CD4-positive, alpha-beta T cell (primary cell): ENCODE results near the gene ANGEL1. TPM values are rescaled to one million over a fixed set of nuclear protein-coding genes. Genes with fewer than 3 reads are reported as not detected.

Experiments used
- ATAC-seq: fragments of 200-7000 bp; cut with Tn5 transposase; one replicate; pipeline ENCODE4 v1.10.0; 2022; ENCODE audit warnings: mild to moderate bottlenecking; ENCODE audit not compliant: poor library complexity
- CTCF ChIA-PET: fragments of 350-600 bp; sonication (Branson Sonifier 250); formaldehyde crosslinking; loops from one replicate; lab custom pipeline; 2021; ENCODE audit warnings: antibody characterized with exemption, inconsistent platforms; lab: Charles Lee
- POLR2A ChIA-PET: fragments of 350-600 bp; sonication (Branson Sonifier 250); formaldehyde crosslinking; loops from one replicate; lab custom pipeline; 2021; ENCODE audit warnings: antibody characterized with exemption, inconsistent platforms; lab: Charles Lee
- DNase-seq, 14 experiments: peaks; one replicate each; pipeline ENCODE4 v3.0.0-alpha.2; 2013 to 2020; ENCODE audit warnings: mixed read lengths in 2 of 14
- H3K27ac ChIP-seq, 2 donors: one replicate each; pipeline versions ENCODE4 v1.5.1 to v1.7.0; 2013; ENCODE audit warnings: low read length in 2 of 2, low read depth in 1 of 2, mild to moderate bottlenecking in 1 of 2
- H3K27me3 ChIP-seq, 2 experiments: 1 replicate in 1 of 2; 2 replicates in 1 of 2; pipeline versions ENCODE4 v1.6.1 to v1.7.0; 2013; ENCODE audit warnings: low read length in 2 of 2, control low read depth in 1 of 2, mild to moderate bottlenecking in 1 of 2, moderate library complexity in 1 of 2; ENCODE audit not compliant: insufficient read depth in 2 of 2, control insufficient read depth in 1 of 2
- H3K36me3 ChIP-seq: one replicate; pipeline ENCODE4 v1.6.1; 2013; ENCODE audit warnings: low read length, control low read depth; ENCODE audit not compliant: insufficient read depth
- H3K4me1 ChIP-seq: one replicate; pipeline ENCODE4 v1.6.1; 2013; ENCODE audit warnings: low read length, control low read depth; ENCODE audit not compliant: insufficient read depth
- H3K4me3 ChIP-seq: one replicate; pipeline ENCODE4 v1.5.1; 2013; ENCODE audit warnings: mild to moderate bottlenecking, low read length, moderate library complexity
- H3K9me3 ChIP-seq, 2 experiments: 1 replicate in 1 of 2; 2 replicates in 1 of 2; pipeline versions ENCODE4 v1.6.1 to v1.7.0; 2013; ENCODE audit warnings: low read length in 2 of 2, mild to moderate bottlenecking in 2 of 2, control low read depth in 1 of 2, moderate library complexity in 1 of 2; ENCODE audit not compliant: control insufficient read depth in 1 of 2, insufficient read depth in 1 of 2
- H3K27ac Mint-ChIP-seq: one replicate; pipeline ENCODE4 v1.8.0; 2020; ENCODE audit warnings: mixed read lengths
- H3K27me3 Mint-ChIP-seq: one replicate; pipeline ENCODE4 v1.8.0; 2021; ENCODE audit warnings: mixed read lengths
- H3K36me3 Mint-ChIP-seq: one replicate; pipeline ENCODE4 v1.8.0; 2021; ENCODE audit warnings: low read depth, mixed read lengths
- H3K4me1 Mint-ChIP-seq: one replicate; pipeline ENCODE4 v1.8.0; 2021; ENCODE audit warnings: low read depth, mixed read lengths
- H3K4me3 Mint-ChIP-seq: one replicate; pipeline ENCODE4 v1.8.0; 2020; ENCODE audit warnings: mild to moderate bottlenecking, mixed read lengths
- H3K9me3 Mint-ChIP-seq: one replicate; pipeline ENCODE4 v1.8.0; 2020; ENCODE audit warnings: mixed read lengths
- CTCF ChIP-seq: fragments of 200-600 bp; IDR thresholded peaks from one replicate; pipeline ENCODE4 v1.8.0; 2022; ENCODE audit warnings: antibody characterized with exemption, mild to moderate bottlenecking
- intact Hi-C, 2 experiments: fragments of 100-400 bp; cut with DNase I in 1 of 2; cut with micrococcal nuclease in 1 of 2; formaldehyde crosslinking; loops; one replicate each; pipeline versions ENCODE4 v1.15.1 to v1.9.0; 2023 to 2025; cut with DNase I, micrococcal nuclease
- total RNA-seq, 174 experiments: library from RNA in 2 of 174; stranded (reverse) in 2 of 174; gene quantifications; one replicate each; pipeline ENCODE4 v1.2.3 and lab custom pipeline; 2021 to 2026

The ANGEL1 gene
- total RNA-seq, 2 experiments from 2014 or later = 10.1 to 10.4 TPM

- no peaks in the 10 kb centered on the region for H3K9me3 Mint-ChIP-seq
- ATAC-seq (no peak), DNase-seq (no peak)
- ChIA-PET POLR2A (interaction anchor here (1.2 kb wide), 1 partner anchor 11 kb away, joined by 4 read pairs; the partner anchor contains the start of gene VASH1), CTCF (no interaction called here)
- Histone ChIP-seq H3K4me3 (no peak overlapping the region), H3K27ac (no peak overlapping the region), H3K4me1 (peaks cover 35% of the 10 kb centered on the region), H3K9me3 (no peaks in the 10 kb centered on the region), H3K27me3 (peaks cover 0 to 2% of the 10 kb centered on the region in 2 experiments), H3K36me3 (no peaks in the 10 kb centered on the region)
- no peak overlapping the region for H3K4me3 Mint-ChIP-seq
- TF ChIP-seq CTCF = no peak
- intact Hi-C loops = no loop called here
- H3K4me1 Mint-ChIP-seq = peaks cover 12% of the 10 kb centered on the region
- no peaks in the 10 kb centered on the region for H3K27me3 Mint-ChIP-seq
- no peak overlapping the region for H3K27ac Mint-ChIP-seq
- H3K36me3 Mint-ChIP-seq = no peaks in the 10 kb centered on the region
Observed at GRCh38 chr14:76772300-76773187, 40.1 kb downstream of the ANGEL1 start.

GRCh38 chr14:76771437-76771980 is 41.2 kb downstream of the ANGEL1 start:
- POLR2A ChIA-PET = interaction anchor here (1.2 kb wide), 1 partner anchor 10 kb away, joined by 4 read pairs; the partner anchor contains the start of gene VASH1
- H3K27ac Mint-ChIP-seq = no peak overlapping the region
- no peak for DNase-seq

More at GRCh38 chr14:76771437-76771980, 41.2 kb downstream of the ANGEL1 start:
- H3K4me1 Mint-ChIP-seq = peaks cover 14% of the 10 kb centered on the region
- no peaks in the 10 kb centered on the region for H3K27me3 Mint-ChIP-seq
- intact Hi-C loops = no loop called here
- Histone ChIP-seq H3K4me1 (peaks cover 36% of the 10 kb centered on the region), H3K27ac (no peak overlapping the region), H3K27me3 (peaks cover 0 to 2% of the 10 kb centered on the region in 2 experiments), H3K9me3 (no peaks in the 10 kb centered on the region), H3K36me3 (no peaks in the 10 kb centered on the region), H3K4me3 (no peak overlapping the region)
- CTCF ChIA-PET = no interaction called here
- TF ChIP-seq CTCF = no peak
- H3K9me3 Mint-ChIP-seq = no peaks in the 10 kb centered on the region
- no peak for ATAC-seq
- no peaks in the 10 kb centered on the region for H3K36me3 Mint-ChIP-seq
- H3K4me3 Mint-ChIP-seq = no peak overlapping the region
